ENCODE data around the gene CDH8.

DNA sequence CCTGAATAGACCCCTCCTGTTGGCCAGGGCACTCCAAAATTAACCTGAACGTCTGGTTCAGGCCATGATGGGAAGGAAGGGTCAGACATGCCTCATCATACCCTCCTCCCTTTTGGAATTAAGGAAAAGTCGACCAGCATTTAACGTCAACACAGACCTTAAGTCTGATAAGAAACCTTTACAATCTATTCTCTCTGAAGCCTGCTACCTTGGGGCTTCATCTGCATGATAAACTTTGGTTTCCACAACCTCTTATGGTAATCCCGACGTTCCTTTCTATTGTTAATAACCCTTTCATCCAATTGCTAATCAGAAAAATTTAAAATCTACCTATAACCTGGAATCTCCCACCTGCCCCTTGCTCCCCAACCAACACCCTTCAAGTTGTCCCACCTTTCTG is 358.5 kb downstream of the CDH8 start:
- TF ChIP-seq, protein P1, sequence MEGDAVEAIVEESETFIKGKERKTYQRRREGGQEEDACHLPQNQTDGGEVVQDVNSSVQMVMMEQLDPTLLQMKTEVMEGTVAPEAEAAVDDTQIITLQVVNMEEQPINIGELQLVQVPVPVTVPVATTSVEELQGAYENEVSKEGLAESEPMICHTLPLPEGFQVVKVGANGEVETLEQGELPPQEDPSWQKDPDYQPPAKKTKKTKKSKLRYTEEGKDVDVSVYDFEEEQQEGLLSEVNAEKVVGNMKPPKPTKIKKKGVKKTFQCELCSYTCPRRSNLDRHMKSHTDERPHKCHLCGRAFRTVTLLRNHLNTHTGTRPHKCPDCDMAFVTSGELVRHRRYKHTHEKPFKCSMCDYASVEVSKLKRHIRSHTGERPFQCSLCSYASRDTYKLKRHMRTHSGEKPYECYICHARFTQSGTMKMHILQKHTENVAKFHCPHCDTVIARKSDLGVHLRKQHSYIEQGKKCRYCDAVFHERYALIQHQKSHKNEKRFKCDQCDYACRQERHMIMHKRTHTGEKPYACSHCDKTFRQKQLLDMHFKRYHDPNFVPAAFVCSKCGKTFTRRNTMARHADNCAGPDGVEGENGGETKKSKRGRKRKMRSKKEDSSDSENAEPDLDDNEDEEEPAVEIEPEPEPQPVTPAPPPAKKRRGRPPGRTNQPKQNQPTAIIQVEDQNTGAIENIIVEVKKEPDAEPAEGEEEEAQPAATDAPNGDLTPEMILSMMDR (conservative IDR thresholded peaks at IDR 0.05 in 1 of 2, IDR thresholded peaks at IDR 0.05 in 1 of 2; ENCODE audit: extremely low read depth in 1 of 2, insufficient read depth in 1 of 2, low read depth in 1 of 2, low read length in 2 of 2) = no peak
- TF ChIP-seq EZH2 (IDR thresholded peaks at IDR 0.05; ENCODE audit: borderline replicate concordance, low read length) = no peak

Data from mammary epithelial cell (primary cell).